RCC 7860 (cell line): Measurements from ENCODE around the gene GHRHR.

Experiments
- DNase-seq: peaks from one replicate; pipeline ENCODE4 v3.0.0-alpha.2; 2015; ENCODE audit warnings: low spot score
- FAIRE-seq: peaks from 2 replicates; lab custom pipeline; 2012; peaks lifted over from hg19 to GRCh38; lab: Jason Lieb, UNC

Gene GHRHR

DNA sequence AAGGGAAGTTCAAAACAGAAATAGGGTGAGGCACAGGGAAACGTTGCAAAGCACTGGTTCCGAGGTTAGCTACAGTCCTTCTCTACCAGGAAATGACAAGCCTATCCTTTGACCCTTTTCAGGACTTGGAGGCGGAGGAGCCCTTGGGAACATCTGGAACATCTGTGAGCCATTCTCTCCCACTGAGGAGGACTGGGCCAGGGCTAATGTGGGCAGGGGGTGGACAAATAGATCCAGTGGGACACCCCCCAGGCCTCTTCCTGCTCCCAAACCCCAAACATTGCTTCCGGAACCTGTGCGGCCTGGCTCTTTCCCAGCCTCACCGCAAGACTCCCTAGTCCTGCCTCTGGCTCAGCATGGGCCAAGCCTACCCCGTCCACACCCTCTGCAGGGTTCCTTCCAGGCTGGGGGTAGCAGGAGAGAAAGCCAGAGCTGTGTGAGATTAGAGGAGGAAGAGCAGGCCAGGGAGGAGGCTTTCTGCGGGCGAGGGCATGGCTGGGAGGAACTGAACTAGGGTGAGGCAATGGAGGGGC lies 36.5 kb downstream of the GHRHR start:
- no peak for FAIRE-seq
- DNase-seq: no peak

DNA sequence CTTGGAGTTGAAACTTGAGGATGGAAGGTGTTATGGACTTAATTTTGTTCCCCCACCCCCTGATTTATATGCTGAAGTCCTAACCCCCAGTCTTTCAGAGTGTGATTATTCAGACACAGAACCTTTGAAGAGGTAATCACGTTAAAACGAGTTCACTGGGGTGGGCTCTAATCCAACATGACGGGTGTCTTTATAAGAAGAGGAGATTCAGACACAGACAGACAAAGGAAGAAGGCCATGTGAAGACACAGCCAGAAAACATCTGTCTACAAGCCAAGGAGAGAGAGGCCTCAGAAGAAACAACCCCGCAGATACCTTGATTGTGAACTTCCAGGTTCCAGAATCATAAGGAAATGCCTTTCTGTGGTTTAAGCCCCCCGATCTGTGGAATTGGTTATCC lies 37.0 kb downstream of the GHRHR start:
- FAIRE-seq (no peak), DNase-seq (no peak)

GRCh38 chr7:31002256-31002655 lies 38.5 kb downstream of the GHRHR start:
- DNase-seq: no peak

GRCh38 chr7:31003097-31003496 lies 39.3 kb downstream of the GHRHR start:
- no peak for FAIRE-seq
- no peak for DNase-seq

More at GRCh38 chr7:31002256-31002655, 38.5 kb downstream of the GHRHR start:
- no peak for FAIRE-seq

GRCh38 chr7:31003721-31004120 lies 40.0 kb downstream of the GHRHR start:
- DNase-seq (no peak), FAIRE-seq (no peak)

DNA sequence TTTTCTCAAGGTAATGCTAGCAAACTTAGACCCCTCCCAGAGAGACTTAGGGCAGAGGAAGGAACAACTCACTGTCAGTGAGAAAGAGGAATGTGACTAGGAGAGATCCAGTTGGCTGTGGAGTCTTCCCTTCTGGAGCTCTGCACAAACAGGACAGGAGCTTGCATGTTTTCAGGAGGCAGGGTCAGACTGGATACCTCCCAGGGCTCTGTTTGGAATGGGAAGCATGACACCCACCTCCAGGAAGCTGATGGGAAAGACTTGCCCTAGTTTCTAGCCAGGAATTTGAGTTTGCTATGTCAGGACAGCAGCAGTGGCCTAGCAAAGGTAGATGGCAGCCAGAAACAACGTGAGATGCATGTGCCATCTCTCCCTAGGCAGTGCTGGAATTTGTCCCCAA lies 40.6 kb downstream of the GHRHR start:
- no peak for FAIRE-seq
- DNase-seq: no peak

DNA sequence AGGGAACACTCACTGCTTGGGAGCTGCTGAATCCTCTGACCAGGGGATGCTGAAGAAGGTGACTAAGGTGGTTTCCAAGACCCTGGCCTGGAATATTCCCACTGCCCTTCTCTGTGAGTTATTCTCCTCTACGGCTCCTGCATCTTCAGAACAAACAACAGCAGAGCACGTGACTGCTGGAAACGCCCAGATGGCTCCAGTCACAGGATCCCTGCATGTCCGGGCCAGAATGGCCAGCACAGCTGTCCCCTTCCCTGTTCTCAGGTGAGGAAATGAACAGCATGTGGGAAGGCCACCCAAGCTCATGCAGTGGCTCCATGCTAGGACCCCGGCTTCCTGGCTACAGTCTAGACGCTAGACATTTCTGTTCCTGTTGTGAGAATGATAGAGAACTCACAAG lies 43.1 kb downstream of the GHRHR start:
- DNase-seq (no peak), FAIRE-seq (no peak)

GRCh38 chr7:31007634-31008033 lies 43.9 kb downstream of the GHRHR start:
- DNase-seq: no peak
- no peak for FAIRE-seq

DNA sequence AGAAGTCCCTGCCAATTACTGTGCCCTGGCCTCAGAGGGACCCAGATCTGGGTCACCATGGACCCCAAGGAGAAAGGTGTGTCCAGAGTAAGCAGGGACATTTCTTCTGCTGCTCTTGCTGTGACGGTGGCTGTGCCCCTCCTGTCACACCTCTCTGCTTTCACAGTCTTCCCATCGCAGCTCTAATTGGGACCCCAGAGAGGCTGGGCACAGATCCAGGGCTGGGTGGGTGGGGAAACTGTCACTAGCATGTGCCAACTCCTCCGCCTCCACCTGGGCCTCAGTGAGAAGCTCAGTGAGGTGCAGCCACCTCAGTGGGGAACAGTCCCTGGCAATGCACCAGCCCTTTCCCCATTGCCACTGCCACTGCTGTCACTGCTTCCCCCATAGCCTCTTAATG lies 51.1 kb downstream of the GHRHR start:
- DNase-seq (no peak), FAIRE-seq (no peak)

DNA sequence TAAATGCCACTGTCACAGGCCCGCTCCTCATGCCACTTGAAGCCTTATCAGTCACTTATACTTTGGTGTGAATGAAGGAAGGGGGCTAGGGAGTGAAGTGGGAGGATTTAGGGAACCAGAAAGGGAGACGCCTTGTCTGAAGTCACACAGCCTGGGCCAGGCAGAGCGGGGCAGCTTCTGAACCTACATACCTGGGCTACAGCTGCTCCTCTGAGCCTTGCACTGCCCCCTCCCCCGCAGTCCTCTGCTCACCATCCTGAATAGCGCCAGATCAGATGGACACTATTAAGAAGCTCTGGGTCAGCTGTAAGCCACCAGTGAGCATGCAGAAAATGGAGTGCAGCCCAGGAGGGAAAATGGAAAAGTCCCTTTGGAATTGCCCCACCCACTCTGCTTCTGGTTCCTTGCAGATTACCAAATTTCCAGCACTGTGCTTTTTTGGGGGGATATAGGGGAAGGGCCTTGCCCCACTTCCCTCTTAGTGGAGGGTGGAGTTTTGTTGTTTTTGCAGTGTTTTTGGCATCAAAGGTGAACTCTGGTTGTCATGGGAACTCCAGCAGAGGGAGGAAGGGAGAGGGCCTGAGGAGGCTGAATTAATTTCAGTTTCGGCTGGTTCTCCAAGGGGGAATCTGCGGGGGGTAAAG lies 53.4 kb downstream of the GHRHR start:
- DNase-seq (no peak), FAIRE-seq (no peak)

DNA sequence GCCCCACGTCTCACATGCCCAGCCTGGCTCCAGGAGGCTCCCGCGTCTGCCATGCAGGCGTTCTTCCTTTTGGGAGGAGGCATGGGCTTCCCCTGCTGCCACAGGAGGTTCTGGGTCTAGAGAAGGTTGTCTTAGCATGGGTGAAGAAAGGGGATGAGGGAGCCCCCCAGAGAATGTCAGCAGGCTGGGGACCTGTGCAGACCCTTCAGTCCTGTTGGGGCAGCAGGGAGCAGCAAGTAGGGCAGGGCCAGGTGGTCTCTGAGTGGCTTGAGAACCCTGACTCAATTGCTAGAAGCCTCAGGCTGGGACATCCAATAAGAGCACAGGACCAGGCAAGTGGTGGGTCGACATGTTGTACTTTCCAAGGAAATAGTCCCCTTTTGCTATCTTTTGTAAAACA lies 54.0 kb downstream of the GHRHR start:
- DNase-seq: no peak
- no peak for FAIRE-seq

DNA sequence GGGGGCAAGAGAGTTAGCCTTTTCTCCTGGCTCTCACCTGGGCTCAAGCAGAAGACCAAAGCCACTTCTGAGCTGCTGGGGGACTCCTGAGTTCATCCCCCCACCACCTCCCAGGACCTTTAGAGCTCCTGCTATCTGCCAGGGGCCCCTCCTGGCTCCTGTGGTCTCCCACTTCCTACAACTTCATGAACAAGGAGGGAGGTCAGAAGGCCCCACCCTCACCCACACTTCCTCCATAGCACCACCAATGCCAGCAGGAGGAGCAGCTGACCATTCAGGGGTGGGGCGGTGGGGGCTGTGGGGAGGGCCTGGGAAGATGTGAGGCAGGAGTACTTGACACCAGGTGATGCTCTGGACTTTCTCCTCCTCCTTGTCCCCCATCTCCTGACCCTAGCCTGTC lies 55.8 kb downstream of the GHRHR start:
- no peak for FAIRE-seq
- DNase-seq: no peak

- FAIRE-seq: no peak
Measured at GRCh38 chr7:31020161-31020560, 56.4 kb downstream of the GHRHR start.

GRCh38 chr7:31020652-31021051 lies 56.9 kb downstream of the GHRHR start:
- DNase-seq (no peak), FAIRE-seq (no peak)

More at GRCh38 chr7:31020161-31020560, 56.4 kb downstream of the GHRHR start:
- DNase-seq: no peak

- DNase-seq (no peak), FAIRE-seq (no peak)
Measured at GRCh38 chr7:31022117-31022516, 58.4 kb downstream of the GHRHR start.

DNA sequence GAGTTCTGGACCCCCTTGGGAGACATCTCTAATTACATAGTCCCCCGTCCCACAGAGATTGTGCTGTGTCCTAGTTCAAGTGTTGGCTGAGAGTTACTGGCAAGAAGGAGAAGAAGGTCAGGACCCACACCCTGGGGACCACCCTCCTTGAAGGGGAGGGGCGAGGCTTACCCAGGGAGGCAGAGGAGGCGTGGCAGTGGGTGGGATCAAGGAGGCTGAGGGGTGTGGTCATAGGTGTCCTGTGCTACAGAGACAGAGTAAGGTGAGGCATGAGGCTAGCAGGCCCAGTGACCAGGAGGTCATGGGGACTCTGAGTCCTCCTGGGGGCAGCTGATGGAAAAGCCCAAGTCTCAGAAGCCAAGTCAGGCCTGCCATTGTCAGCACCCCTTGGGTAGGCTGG lies 59.0 kb downstream of the GHRHR start:
- no peak for FAIRE-seq
- DNase-seq: no peak

- FAIRE-seq (no peak), DNase-seq (no peak)
Measured at GRCh38 chr7:31023877-31024276, 60.1 kb downstream of the GHRHR start.

- no peak for FAIRE-seq
- no peak for DNase-seq
Measured at GRCh38 chr7:31027161-31027965, 63.6 kb downstream of the GHRHR start.

DNA sequence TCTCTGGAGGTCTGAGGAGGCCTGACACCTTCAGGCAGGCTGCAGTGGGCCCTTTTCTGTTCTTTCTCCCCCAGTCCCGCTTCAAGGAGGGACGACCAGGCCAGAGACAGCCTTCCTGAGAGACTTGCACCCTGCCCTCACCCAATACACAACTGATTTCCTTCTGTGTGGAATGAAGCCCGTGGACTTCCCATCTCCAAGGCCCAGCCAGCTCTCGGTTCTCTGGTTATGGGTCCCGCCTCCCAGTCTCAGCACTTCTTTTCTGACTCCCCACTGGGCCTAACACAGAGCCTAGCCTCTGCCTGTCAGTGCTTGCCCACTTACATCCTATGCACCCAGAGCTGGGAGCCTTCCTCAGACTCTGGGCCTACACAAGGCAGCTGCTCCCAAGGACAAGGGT lies 64.3 kb downstream of the GHRHR start:
- DNase-seq: no peak
- no peak for FAIRE-seq

DNA sequence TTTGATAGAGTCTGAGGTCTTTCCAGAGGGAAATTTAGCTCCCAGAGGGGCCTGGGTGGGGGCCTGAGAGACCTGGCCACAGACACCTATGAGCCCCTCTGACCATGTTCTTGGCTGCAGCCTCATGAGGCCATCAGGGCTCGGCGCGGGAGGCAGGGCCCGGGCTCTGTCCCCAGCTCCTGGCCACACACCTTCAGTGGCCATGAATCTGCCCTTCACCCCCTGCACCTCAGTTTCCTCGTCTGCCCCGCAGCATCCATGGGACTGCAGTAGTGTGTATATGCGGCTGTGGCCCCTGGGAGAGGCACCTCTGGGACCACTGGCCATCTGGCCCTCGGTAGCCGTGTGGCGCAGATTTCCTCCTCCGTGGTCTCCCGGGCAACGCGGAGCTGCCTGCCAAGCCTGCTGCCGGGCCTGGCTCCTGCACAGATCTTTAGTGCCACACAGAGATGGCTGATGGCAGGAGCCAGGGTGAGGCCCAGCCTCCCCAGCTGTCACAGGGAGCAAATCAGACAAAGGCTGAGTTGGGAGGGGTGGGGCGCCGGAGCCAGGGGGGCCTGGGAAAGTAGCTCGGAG lies 64.8 kb downstream of the GHRHR start:
- DNase-seq (no peak), FAIRE-seq (no peak)
